ENCODE results near the gene ATXN3L. TPM values are rescaled to one million over a fixed set of nuclear protein-coding genes. Genes with fewer than 3 reads are reported as not detected.

Gene ATXN3L
- total and polyA plus RNA-seq, 2 of the 8 experiments (the other 6 are each of a cell fraction or from before 2014, with no cell fraction given), result not detected

GRCh38 chrX:13268874-13269273 lies 51.0 kb downstream of the ATXN3L start:
- Histone ChIP-seq H3K36me3 (ENCODE audit: control insufficient read depth in 2 of 4, insufficient read depth in 4 of 4, low read length in 3 of 4) (no peaks in the 10 kb centered on the region), H4K20me1 (replicated peaks in 1 of 2; ENCODE audit: control insufficient read depth in 1 of 2, insufficient read depth in 2 of 2, low read length in 2 of 2) (no peaks in the 10 kb centered on the region), H3K27ac (ENCODE audit: low read depth, low read length) (no peak overlapping the region), H2AK5ac (ENCODE audit: low read depth, low read length) (no peak overlapping the region), H3K79me1 (ENCODE audit: low read depth, low read length) (no peaks in the 10 kb centered on the region), H3K27me3 (replicated peaks in 1 of 4; ENCODE audit: control insufficient read depth in 3 of 4, extremely low read depth in 1 of 4, insufficient read depth in 3 of 4, low read length in 3 of 4) (no peaks in the 10 kb centered on the region), H4K5ac (ENCODE audit: insufficient read length, low read depth, low read length) (no peak overlapping the region), H2AFZ (ENCODE audit: low read length) (no peak overlapping the region), H4K8ac (ENCODE audit: extremely low read depth, insufficient read depth, low read length) (no peak overlapping the region), H3K9me3 (ENCODE audit: insufficient read depth in 2 of 2, low read depth in 1 of 2, low read length in 1 of 2) (no peaks in the 10 kb centered on the region), H2BK20ac (ENCODE audit: low read length) (no peak overlapping the region), H3K23me2 (ENCODE audit: low read depth, low read length) (no peaks in the 10 kb centered on the region), H3K79me2 (ENCODE audit: control insufficient read depth in 1 of 2, insufficient read depth in 2 of 2, low read length in 2 of 2) (no peaks in the 10 kb centered on the region), H4K91ac (replicated peaks; ENCODE audit: insufficient read length, low read length) (peak overlapping the region; percentile 25), H3K4me2 (ENCODE audit: insufficient read depth in 1 of 2, low read depth in 2 of 2, low read length in 2 of 2) (no peak overlapping the region), H3K14ac (ENCODE audit: insufficient read length) (no peak overlapping the region), H2BK5ac (ENCODE audit: low read depth, low read length) (no peak overlapping the region), H3K4ac (replicated peaks; ENCODE audit: insufficient read length, low read depth, low read length) (no peak overlapping the region), H3K18ac (ENCODE audit: extremely low read depth, low read length) (no peak overlapping the region; the same call in 1 of the 2 replicates), H2BK12ac (ENCODE audit: low read depth, low read length) (no peak overlapping the region), H2BK15ac (ENCODE audit: low read length) (no peak overlapping the region), H3K4me1 (replicated peaks in 1 of 4; ENCODE audit: control insufficient read depth in 3 of 4, insufficient read depth in 4 of 4, low read length in 3 of 4) (peaks cover 0 to 6% (median 1%) of the 10 kb centered on the region in 4 experiments; a peak in 2 of 7 replicates), H3K9ac (replicated peaks in 1 of 4; ENCODE audit: extremely low read depth in 1 of 4, low read depth in 3 of 4, low read length in 3 of 4) (0 out of 7 replicates have a peak overlapping the region, but pooled peaks of 1 of the 4 experiments have one; percentile 13), H3K23ac (ENCODE audit: insufficient read length) (no peak overlapping the region), H2BK120ac (replicated peaks; ENCODE audit: low read depth, low read length) (no peak overlapping the region), H3K4me3 (ENCODE audit: extremely low read depth in 1 of 4, insufficient read depth in 2 of 4, low read depth in 3 of 4, low read length in 4 of 4) (no peak overlapping the region), H3K56ac (replicated peaks; ENCODE audit: insufficient read length, low read depth, low read length) (no peak overlapping the region)
- 88% methylated on average over 1 of the region's 1 CpG; no CpG with 5 or more reads in 1 of the 2 experiments for whole genome bisulfite sequencing, 2 experiments (ENCODE audit: extremely low coverage in 1 of 2, insufficient coverage in 1 of 2, insufficient read length in 1 of 2, insufficient replicate concordance in 2 of 2, low coverage in 1 of 2, low lambda C conversion rate in 2 of 2, missing lambda C conversion rate in 1 of 2)
- POLR2A ChIA-PET (ENCODE audit: partially characterized antibody), result no interaction called here
- DNase-seq (ENCODE audit: low read depth in 1 of 2, low spot score in 2 of 2) (no peak), FAIRE-seq (no peak)
- no peak for TF ChIP-seq TEAD4 (IDR thresholded peaks at IDR 0.05; ENCODE audit: low read depth, low read length)
- no peak for TF ChIP-seq CBX5 (IDR thresholded peaks at IDR 0.05; ENCODE audit: low read depth, low read length)
- TF ChIP-seq ATF3 (IDR thresholded peaks at IDR 0.05; ENCODE audit: insufficient read depth, low read depth, low read length), result no peak
- no peak for TF ChIP-seq CEBPB (IDR thresholded peaks at IDR 0.05; ENCODE audit: low read depth, low read length)
- no peak for TF ChIP-seq KDM1A (IDR thresholded peaks at IDR 0.05; ENCODE audit: borderline replicate concordance, low read length)
- no peak for TF ChIP-seq JUN (IDR thresholded peaks at IDR 0.05; ENCODE audit: low read depth, low read length)
- no peak for TF ChIP-seq SUZ12 (IDR thresholded peaks at IDR 0.05; ENCODE audit: low read length)
- CTCF ChIA-PET (ENCODE audit: partially characterized antibody), result no interaction called here
